OCI-LY3 (cell line): ENCODE results near the gene ROR1.

ENCODE experiments used
- H2AFZ ChIP-seq: fragments of 200-600, 300-600 bp; shearing (Covaris generic); 2 replicates; pipeline ENCODE4 v1.6.0; 2014; ENCODE audit warnings: antibody characterized with exemption, low read depth, low read length
- H3K27ac ChIP-seq: fragments of 200-600, 300-600 bp; sonication (generic); 2 replicates; pipeline ENCODE4 v1.5.1; 2014; ENCODE audit warnings: mild to moderate bottlenecking, low read length, moderate library complexity, mixed read lengths
- H3K27me3 ChIP-seq: fragments of 200-600, 300-600 bp; sonication (generic); 2 replicates; pipeline ENCODE4 v1.6.1; 2014; ENCODE audit warnings: low read depth, low read length, mixed read lengths
- H3K36me3 ChIP-seq: fragments of 200-600, 300-600 bp; sonication (generic); replicated peaks from 2 replicates; pipeline ENCODE3; 2014; ENCODE audit warnings: low read depth, low read length, mixed read lengths
- H3K4me1 ChIP-seq: fragments of 300-600, 200-600 bp; sonication (generic); 2 replicates; pipeline ENCODE4 v1.6.1; 2014; ENCODE audit warnings: low read length, mixed read lengths
- H3K4me2 ChIP-seq: fragments of 200-600, 300-600 bp; sonication (generic); 2 replicates; pipeline ENCODE4 v1.6.1; 2014; ENCODE audit warnings: low read length, mixed read lengths
- H3K4me3 ChIP-seq: fragments of 300-600, 200-600 bp; sonication (generic); 2 replicates; pipeline ENCODE4 v1.5.1; 2014; ENCODE audit warnings: antibody characterized with exemption, mild to moderate bottlenecking, low read length, moderate library complexity
- H3K79me2 ChIP-seq: fragments of 300-600, 200-600 bp; shearing (Covaris generic); 2 replicates; pipeline ENCODE4 v1.6.1; 2014; ENCODE audit warnings: mild to moderate bottlenecking, low read length, mixed read lengths
- H3K9ac ChIP-seq: fragments of 300-600, 200-600 bp; shearing (Covaris generic); 2 replicates; pipeline ENCODE4 v1.6.0; 2014; ENCODE audit warnings: mild to moderate bottlenecking, low read length, moderate library complexity
- H3K9me3 ChIP-seq: fragments of 200-600, 300-600 bp; shearing (Covaris generic); 2 replicates; pipeline ENCODE4 v1.6.1; 2014; ENCODE audit warnings: low read length, mixed read lengths; ENCODE audit not compliant: insufficient read depth
- H4K20me1 ChIP-seq: fragments of 200-600, 300-600 bp; sonication (generic); 2 replicates; pipeline ENCODE4 v1.6.1; 2016; ENCODE audit warnings: low read length, mixed read lengths; ENCODE audit not compliant: insufficient read depth
- CTCF ChIP-seq: fragments of 200-600, 300-600 bp; sonication (generic); IDR thresholded peaks from 2 replicates; pipeline ENCODE4 v1.5.1; 2014; ENCODE audit warnings: antibody characterized with exemption, low read length, low read depth
- EZH2phosphoT487 ChIP-seq: fragments of 200-600 bp; shearing (Covaris generic); IDR thresholded peaks from 2 replicates; pipeline ENCODE4 v1.6.1; 2018; ENCODE audit warnings: antibody characterized with exemption, mixed run types, low read depth

The ROR1 gene

GRCh38 chr1:63958556-63958955 is 184.7 kb downstream of the ROR1 start:
- TF ChIP-seq EZH2phosphoT487 = no peak
- no peak for TF ChIP-seq CTCF
- H3K4me1 ChIP-seq = no peaks in the 10 kb centered on the region
- H3K9ac ChIP-seq = no peak overlapping the region
- no peaks in the 10 kb centered on the region for H3K36me3 ChIP-seq
- H2AFZ ChIP-seq = no peak overlapping the region
- H3K4me2 ChIP-seq = no peak overlapping the region
- no peaks in the 10 kb centered on the region for H3K27me3 ChIP-seq
- no peaks in the 10 kb centered on the region for H4K20me1 ChIP-seq
- H3K27ac ChIP-seq = no peak overlapping the region
- no peaks in the 10 kb centered on the region for H3K9me3 ChIP-seq
- H3K79me2 ChIP-seq = no peaks in the 10 kb centered on the region
- H3K4me3 ChIP-seq = no peak overlapping the region

GRCh38 chr1:63960326-63960725 is 186.5 kb downstream of the ROR1 start:
- Histone ChIP-seq H3K9me3 (no peaks in the 10 kb centered on the region), H3K4me1 (no peaks in the 10 kb centered on the region), H3K4me2 (no peak overlapping the region), H3K36me3 (no peaks in the 10 kb centered on the region), H3K9ac (no peak overlapping the region), H4K20me1 (no peaks in the 10 kb centered on the region), H3K4me3 (no peak overlapping the region), H3K27ac (no peak overlapping the region), H3K79me2 (no peaks in the 10 kb centered on the region), H2AFZ (no peak overlapping the region), H3K27me3 (no peaks in the 10 kb centered on the region)
- TF ChIP-seq CTCF (no peak), EZH2phosphoT487 (no peak)

- no peak overlapping the region for H3K9ac ChIP-seq
- no peaks in the 10 kb centered on the region for H4K20me1 ChIP-seq
- no peaks in the 10 kb centered on the region for H3K79me2 ChIP-seq
- H3K4me2 ChIP-seq = no peak overlapping the region
- no peaks in the 10 kb centered on the region for H3K9me3 ChIP-seq
- no peak overlapping the region for H3K4me3 ChIP-seq
- H3K4me1 ChIP-seq = no peaks in the 10 kb centered on the region
- TF ChIP-seq CTCF (no peak), EZH2phosphoT487 (no peak)
- no peaks in the 10 kb centered on the region for H3K27me3 ChIP-seq
- H3K36me3 ChIP-seq = no peaks in the 10 kb centered on the region
- H3K27ac ChIP-seq = no peak overlapping the region
- no peak overlapping the region for H2AFZ ChIP-seq
These were observed 192.2 kb downstream of the ROR1 start for GRCh38 chr1:63966016-63966415.

GRCh38 chr1:63967901-63968300 is 194.1 kb downstream of the ROR1 start:
- Histone ChIP-seq H3K27me3 (no peaks in the 10 kb centered on the region), H3K79me2 (no peaks in the 10 kb centered on the region), H3K4me2 (no peak overlapping the region), H3K9ac (no peak overlapping the region), H3K4me3 (no peak overlapping the region), H2AFZ (no peak overlapping the region), H4K20me1 (no peaks in the 10 kb centered on the region), H3K4me1 (no peaks in the 10 kb centered on the region), H3K36me3 (no peaks in the 10 kb centered on the region), H3K9me3 (no peaks in the 10 kb centered on the region), H3K27ac (no peak overlapping the region)
- TF ChIP-seq CTCF = no peak
- no peak for TF ChIP-seq EZH2phosphoT487
